Left forelimb (tissue), 1 donor: ENCODE measurements around the gene TBX22.
"Not testable (repeated sequence)": the region's sequence is repeated elsewhere in the genome, so short reads cannot be mapped to it uniquely, and the experiment has no call there.

Experiments
- DNase-seq: peaks from one replicate; pipeline ENCODE4 v3.0.0-alpha.2; 2018; ENCODE audit warnings: low spot score

TBX22 gene, protein sequence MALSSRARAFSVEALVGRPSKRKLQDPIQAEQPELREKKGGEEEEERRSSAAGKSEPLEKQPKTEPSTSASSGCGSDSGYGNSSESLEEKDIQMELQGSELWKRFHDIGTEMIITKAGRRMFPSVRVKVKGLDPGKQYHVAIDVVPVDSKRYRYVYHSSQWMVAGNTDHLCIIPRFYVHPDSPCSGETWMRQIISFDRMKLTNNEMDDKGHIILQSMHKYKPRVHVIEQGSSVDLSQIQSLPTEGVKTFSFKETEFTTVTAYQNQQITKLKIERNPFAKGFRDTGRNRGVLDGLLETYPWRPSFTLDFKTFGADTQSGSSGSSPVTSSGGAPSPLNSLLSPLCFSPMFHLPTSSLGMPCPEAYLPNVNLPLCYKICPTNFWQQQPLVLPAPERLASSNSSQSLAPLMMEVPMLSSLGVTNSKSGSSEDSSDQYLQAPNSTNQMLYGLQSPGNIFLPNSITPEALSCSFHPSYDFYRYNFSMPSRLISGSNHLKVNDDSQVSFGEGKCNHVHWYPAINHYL

DNA sequence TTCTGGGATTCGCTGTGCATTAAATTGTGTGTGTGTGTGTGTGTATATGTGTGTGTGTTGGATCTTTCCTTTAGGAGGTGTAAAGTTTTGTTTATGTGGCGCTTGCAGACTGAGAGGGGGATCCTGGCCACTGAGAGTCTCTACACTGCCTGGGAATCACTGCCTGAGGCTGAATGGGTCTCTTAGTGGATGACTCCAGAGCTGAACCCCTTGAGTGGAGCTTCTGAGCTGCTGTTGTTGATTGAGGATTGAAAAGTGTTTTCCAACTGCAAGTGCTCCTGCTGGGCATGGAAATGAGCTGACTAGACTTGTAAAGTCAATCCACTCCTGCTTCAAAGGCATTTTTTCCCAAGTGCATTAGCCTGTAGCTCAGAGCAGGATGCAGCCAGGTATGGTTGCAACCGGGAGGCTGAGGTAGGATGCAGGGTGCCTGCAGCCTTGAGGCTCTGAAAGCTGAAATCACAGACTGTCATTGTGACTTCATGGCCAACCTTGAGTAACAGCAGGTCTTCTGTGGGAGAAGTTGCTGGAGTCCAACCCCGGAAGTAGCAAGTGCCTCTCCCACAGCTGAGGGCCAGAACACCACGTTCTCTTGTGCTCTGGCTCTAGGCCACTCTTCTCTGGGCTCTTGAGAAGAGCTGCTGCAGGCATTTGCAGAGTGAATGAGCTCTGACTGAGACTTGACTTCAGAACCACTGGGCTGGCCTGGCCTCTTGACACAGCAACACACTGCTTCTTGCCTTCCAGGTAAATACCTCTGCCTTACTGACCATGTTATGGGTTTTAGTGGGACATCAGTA lies at the start of gene TBX22:
Gene TBX22 (plus strand): TSS at position 613 of the 800 bp plus-strand sequence. CDS start 7,517 bp downstream, outside the sequence.
- DNase-seq = no peak

DNA sequence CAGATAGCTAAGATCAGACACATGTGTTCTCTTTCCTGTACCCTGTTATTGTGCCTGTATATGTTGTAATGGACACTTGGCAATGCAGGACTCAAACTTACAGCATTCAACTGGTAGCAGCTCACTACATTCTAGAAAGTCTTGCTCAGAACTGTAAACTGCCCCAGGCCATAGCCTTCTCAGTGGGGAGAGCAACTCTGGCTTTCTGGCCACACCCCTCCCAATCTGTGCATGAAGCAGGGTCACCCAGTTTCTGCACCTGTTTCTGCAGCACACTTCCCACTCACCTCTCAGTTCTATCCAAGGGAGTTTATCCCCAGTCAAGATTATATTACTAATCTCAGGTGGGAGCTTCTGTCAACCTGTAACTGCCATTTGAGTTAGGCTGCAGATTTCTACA lies 38.9 kb upstream of the TBX22 start:
- no peak for DNase-seq

DNA sequence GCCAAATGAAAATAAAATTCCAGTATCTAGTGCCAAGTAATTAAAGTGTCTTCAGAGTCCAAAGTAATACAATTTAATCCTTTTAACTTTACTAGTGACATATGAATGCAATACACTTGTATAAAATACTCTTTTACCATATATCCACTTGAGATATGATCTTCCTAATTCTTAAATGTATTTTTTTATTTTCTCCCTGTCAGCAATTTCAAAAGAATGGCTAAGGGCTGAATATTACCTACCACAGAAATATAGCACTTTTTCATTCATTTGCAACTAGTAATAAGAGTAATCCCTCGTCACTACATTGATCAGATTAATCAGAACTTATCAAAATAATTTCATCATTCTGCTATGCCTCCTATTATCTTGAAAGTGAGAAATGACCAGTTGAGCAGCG lies 10.1 kb upstream of the TBX22 start:
- no peak for DNase-seq

DNA sequence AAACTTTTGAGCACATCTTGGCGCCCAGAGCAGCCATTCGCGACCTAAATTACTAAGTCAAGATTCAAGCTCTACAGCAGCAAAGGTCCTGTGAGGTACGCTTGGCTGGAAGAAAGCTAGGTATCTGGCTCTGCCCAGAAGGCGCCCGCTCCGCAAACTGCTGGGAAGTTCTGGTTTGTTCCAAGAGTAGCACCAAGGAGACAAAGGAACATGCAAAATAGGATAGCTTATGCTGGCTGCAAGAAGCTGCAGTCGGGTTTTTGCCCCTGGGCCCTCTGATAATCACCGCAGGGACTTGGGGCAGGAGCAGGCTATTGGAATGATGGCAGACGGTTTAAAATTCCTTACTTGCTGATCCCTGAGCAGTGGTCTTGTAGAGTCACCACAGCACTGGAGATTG lies 3.0 kb upstream of the TBX22 start:
- no peak for DNase-seq

DNA sequence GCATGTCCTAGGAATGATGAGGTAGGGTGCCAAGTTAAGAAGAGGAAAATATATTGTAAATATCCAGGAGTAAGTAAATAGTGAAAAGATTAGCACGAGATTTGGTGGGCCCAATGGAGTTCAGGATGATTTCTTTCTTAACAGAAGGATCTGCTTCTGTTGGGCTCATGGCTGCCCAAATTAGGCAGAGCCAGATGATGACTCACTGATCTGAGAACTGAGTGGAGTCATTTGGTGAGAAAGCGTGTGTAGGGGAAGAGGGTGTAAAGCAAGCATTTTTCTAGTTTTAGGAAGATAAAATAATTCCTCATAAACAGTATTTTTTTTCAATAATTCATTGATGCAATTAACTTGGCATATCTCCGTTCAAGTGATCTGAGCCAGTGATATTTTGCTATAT lies 1.6 kb downstream of the TBX22 start:
- no peak for DNase-seq

DNA sequence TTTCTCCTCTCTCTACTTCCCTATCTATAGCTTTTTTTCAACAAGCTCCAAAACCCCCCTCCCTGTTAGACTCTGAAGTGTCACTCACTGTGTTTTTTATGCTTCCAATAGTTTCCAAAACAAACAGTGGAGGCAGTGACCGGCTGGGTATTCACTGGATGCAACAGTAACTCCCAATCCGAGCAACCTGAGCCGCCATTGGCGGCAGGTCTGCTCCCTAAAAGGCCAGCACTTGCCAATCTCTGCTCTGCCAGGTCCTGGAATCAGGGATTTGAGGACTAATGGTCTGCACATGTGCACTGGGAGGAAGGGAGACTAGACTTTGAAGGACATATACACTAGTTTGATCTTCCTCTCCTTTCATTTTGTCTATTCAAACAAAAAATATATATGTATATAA lies 7.1 kb downstream of the TBX22 start:
- no peak for DNase-seq

DNA sequence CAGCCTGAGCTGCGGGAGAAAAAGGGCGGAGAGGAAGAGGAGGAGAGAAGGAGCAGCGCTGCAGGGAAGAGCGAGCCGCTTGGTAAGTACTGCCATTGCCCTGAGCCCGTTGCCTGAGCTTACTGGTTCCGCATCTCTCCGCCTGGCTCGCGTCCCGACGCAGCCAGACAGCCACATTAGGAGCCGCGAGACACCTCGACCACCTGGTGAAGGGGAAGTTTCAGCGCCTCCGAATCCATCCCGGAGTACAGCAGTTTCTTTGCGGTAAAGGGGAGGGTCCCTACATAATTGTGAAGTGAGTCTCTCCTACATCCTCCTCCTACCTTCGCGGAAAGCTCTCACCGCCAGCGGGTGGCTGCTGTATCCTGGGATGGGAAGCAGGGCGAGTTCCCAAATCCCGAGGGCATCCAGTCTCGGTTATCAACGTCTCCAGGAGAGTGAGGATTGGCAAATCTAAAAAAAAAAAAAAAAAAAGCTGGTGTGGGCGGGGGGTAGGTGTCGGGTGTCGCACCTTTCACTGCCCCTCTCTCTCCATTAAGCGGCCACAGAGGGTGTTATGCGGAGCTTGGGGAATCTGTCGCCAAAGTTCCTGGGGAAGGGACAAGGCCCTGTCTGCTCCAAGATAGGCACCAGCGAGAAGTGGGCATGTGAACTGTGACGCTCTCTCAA lies 7.9 kb downstream of the TBX22 start:
- DNase-seq = no peak

DNA sequence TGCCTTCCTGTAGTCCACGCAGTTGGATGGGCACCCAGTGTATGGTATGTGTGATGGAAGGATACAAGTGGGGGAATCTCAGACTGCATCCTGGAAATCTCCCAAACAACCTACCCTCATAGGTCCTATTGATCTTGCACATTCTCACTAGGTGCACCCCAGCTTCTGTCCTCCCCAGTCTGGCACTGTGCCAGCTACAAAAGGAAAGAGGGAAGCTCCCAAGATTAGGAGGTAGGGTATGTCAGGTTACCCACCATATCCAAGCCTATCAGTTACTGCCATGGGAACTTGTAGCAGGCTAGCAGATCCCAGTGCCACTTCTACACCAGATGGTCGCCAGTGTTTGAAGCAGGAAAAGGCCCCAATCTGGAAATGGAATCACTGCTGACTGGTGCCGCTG lies 11.6 kb downstream of the TBX22 start:
- no peak for DNase-seq

DNA sequence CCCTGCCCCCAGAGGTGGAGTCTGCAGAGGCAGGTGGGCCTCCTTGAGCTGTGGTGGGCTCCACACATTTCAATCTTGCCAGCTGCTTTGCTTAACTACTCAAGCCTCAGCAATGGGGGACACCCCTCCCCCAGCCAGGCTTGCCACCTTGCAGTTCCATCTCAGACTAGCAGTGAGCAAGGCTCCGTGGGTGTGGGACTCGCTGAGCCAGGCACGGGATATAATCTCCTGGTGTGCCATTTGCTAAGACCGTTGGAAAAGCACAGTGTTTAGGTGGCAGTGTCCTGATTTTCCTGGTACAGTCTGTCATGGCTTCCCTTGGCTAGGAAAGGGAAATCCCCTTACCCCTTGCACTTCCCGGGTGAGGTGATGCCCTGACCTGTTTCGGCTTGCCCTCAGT lies 51.6 kb downstream of the TBX22 start:
- DNase-seq = not testable (repeated sequence)

DNA sequence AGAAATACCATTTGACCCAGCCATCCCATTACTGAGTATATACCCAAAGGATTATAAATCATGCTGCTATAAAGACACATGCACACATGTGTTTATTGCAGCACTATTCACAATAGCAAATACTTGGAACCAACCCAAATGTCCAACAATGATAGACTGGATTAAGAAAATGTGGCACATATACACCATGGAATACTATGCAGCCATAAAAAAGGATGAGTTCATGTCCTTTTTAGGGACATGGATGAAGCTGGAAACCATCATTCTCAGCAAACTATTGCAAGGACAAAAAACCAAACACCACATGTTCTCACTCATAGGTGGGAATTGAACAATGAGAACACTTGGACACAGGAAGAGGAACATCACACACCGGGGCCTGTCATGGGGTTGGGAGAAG lies 61.1 kb downstream of the TBX22 start:
- DNase-seq = not testable (repeated sequence)
